Measurements from ENCODE around the gene TMEM191B.
"Not testable (repeated sequence)": the region's sequence is repeated elsewhere in the genome, so short reads cannot be mapped to it uniquely, and the experiment has no call there.

The TMEM191B gene

DNA sequence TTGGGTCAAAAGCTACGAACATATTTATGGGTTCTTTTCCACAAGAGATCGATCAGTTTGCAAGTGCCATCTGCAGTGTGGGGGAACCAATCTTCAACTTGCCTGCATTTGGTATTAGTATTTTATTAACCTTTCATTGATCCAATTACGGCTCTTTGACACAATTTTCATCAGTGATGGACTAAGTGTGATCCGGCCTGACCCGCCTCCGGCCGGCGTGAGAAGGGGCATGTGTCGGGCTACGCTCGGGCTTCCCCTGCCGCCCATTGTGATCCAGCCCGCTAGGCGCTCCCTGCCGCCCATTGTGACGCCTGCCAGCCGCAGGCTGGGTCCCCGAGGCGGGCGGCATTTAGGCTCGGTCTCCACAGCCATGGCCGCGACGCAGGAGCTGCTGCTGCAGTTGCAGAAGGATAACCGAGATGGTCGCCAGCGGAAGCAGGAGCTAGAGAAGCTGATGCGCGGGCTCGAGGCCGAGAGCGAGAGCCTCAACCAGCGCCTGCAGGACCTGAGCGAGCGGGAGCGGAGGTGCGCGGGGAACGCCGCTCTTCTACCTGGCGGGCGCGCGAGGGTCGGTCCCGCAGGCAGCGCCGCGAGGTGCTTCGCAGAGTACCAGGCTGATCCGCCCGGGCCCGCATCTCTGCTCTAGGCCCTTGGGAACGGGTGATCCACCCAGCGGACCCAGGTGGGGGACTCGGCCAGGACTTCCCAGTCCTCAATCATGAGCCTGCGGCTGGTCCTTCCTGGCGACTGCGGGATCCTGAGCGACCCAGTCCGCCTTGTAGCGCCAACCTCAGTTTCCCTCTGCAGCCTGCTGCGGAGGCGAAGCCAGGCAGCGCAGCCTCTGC lies at the start of gene TMEM191B:
Gene TMEM191B, plus strand, starts transcription at position 51 of the 845 bp plus-strand sequence. Its CDS starts 179 bp downstream, at position 230.
- not testable (repeated sequence) for DNase-seq

DNA sequence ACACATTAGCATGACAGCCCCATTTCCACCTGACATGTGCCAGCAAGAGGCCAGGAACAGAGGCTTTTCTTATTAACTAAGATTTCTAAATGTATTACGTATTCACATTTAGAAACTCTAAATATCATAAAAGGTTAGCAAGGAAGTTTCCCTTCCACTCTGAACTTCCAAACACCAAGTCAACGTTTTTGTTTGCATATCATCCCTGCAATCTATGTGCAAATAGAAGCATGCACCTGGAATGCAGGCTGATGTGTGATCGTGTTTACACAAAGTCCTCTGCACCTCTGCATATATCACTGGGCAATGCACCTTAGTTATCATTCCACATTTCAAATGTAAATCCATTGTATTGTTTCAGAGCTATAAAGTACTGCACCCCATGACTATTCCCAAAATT lies 31.4 kb upstream of the TMEM191B start:
- DNase-seq, result not testable (repeated sequence)

DNA sequence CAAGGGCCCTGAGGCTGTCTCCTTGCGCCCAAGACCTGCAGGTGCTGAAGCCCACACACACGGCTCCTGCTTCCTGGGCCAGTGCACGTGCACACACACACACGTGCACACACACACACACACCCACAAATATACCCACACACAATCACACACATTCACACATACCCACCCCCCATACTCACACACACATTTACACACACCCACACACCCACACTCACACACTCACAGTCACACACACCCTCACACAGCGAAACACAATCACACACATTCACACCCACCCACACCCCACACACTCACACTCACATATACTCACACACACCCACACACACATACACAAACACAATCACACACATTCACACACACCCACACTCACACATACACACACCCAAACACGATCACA lies 16.3 kb upstream of the TMEM191B start:
- DNase-seq, result not testable (repeated sequence)

DNA sequence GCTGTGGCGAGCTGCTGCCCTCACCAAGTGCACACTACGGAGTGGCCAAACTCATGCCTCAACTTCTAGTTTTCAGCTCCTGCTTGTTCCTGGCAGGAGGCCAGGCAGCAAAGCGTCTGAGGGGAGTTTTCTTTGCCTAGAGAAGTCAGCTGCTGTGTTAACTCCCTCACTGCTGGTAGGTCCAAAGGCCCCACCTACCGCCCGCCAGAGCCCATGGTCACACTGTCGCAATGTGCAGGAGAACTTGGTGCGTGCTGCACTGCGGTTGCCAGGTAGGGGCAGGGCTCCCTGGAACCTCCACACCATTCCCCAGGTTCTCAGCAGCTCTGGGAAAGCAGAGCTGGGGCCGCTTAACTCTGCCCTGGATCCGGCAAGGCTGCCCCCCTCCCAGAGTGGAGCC lies 15.2 kb upstream of the TMEM191B start:
- DNase-seq, result not testable (repeated sequence)

DNA sequence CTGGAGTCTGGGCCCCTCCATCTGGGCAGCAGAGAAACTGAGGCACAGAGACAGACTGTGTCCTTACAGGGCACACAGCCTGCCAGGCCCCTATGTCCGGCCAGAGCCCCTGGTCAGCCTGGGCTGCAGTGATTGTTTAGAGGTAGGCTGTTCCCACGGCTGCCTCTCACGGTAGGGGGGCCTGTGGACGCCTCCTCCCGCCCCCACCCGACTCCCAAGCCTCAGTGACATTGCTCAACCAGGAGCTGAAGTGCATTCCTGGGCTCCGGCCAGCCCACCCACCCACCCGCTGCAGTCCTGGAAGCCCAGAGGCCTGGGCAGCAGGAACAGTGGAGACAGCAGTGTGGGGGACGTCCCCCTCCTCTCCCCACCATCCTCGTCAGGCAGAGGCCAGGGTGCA lies 14.1 kb upstream of the TMEM191B start:
- not testable (repeated sequence) for DNase-seq

- DNase-seq, result not testable (repeated sequence)
These were observed 9.5 kb upstream of the TMEM191B start, which contains the start of gene GGTLC3 for GRCh38 chr22:18518061-18518460. TSS of gene GGTLC3 (minus strand) at chr22:18518161. CDS start at chr22:18517897, 264 bp downstream.

DNA sequence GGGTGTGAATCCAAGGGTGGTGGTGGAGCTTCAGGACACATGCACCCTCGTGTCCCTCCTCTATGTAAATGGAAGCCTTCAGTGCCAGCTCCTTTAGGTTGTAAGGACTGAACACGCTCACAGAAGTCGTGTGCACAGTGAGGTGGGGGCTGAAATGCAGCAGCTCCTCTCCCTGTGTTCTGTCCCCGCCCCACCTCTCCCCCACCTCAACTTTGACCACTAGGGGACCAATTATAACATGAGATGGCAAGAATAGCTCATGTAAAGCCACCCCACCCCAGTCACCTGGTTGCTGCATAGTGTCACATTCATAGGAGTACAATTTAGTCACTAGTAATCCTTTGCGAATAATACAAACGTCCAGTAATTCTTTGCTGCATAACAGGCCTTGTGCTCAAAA lies 4.8 kb upstream of the TMEM191B start:
- not testable (repeated sequence) for DNase-seq

- DNase-seq, result not testable (repeated sequence)
These were observed 4.3 kb upstream of the TMEM191B start for GRCh38 chr22:18523328-18523727.

DNA sequence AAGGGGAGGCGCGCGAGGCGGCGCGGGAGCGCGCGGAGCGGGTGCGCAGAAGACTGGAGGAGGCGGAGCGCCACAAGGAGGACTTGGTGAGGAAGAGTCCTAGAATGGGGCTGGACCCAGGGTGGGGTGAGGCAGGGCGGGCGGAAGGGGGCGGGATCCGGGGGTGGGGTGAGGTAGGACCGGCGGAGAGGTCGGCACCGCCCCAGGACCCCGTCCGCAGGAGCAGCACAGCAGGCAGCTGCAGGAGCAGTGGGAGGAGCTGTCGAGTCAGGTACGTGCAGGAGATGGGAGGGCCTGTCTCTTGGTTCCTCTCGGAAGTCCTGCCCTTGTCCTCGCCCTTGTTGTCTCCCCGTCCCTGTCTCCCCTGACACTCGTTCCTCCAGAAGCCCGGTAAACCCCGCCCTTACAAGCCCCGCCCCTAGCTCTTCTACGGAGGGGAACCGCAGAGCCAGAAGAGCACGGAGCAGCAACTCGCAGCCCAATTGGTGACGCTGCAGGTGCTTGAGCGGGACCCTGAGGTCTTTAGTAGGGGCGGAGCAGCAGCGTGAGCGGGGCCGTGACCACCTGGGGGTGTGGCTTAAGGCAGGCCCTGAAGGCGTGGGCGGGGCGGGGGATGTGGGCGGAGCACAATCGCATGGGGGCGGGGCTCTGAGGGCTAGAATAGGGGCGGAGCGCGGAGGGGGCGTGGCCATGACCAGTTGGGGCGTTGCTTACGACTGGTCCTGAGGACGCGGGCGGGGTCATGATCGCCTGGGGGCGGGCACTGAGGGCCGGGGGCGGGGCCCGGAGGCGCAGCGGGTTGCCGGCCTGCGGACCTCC lies 1.2 kb downstream of the TMEM191B start:
- DNase-seq, result not testable (repeated sequence)

DNA sequence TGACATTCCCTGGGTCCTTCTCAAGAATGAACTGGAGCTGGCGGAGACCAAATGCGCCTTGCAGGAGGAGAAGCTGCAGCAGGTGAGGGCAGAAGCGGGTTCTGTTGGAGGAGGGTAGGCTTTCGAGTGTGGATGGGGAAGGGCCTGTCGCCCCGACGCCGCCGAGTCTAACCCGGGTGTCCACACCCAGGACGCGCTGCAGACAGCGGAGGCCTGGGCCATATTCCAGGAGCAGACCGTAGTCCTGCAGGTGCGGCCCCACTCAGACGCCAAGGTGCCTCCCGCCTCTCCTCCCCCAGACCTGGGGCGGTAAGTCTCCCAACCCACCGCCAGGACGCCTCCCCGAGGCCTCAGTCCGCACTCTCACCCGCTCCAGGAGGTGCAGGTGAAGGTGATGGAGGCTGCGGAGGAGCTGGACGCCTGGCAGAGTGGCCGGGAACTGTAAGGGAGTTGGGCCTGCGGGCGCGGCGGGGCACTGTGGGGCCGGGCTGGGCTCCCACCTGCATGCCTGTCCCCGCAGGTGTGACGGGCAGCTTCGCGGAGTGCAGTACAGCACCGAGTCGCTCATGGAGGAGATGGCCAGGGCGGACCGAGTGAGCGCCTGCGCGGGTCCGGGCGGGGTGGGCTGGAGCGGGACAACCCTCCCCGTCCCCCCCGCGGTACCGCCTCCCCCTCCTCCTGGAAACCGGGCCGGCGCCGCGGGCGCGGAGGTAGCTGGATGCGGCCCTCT lies 2.0 kb downstream of the TMEM191B start:
- not testable (repeated sequence) for DNase-seq

DNA sequence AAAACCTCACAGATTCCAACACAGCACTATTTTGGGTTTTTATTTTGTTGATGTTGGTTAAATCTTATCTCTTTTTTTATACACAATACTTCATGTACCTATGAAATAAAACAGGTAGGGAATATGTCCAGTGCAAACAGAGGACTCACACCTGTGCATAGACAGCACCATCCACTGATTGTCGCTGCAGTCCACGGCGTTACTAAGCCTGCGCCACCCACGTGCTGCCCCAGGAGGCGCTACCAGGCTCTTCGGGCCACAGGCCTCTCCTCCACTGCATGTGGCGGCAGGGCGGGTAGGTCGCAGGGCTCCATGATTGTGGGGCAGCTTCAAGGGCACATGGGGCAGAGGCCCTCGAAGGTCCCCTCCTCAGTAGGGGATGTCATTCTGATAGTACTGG lies 6.0 kb downstream of the TMEM191B start:
- not testable (repeated sequence) for DNase-seq

DNA sequence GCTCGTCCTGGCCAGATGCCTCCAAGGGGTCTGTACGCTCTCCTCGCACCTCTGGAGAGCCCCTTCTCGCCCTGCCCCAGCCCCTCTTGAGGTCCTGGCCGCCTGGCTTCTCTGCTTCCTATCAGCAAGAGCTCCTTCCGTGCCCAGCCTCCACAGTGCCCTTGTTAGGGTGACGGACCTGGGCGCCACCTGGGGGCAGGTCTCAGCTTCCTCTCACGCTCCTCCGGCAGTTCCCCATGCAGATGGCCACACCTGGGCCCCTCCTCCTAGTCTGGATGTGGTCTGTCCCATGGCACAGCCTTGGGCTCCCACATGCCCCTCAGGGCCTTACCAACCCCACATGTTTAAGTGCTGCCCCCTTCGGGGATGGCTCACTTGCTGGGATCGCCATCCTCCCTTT lies 6.7 kb downstream of the TMEM191B start:
- DNase-seq, result not testable (repeated sequence)

GRCh38 chr22:18539994-18540393 lies 12.4 kb downstream of the TMEM191B start:
- DNase-seq, result not testable (repeated sequence)

DNA sequence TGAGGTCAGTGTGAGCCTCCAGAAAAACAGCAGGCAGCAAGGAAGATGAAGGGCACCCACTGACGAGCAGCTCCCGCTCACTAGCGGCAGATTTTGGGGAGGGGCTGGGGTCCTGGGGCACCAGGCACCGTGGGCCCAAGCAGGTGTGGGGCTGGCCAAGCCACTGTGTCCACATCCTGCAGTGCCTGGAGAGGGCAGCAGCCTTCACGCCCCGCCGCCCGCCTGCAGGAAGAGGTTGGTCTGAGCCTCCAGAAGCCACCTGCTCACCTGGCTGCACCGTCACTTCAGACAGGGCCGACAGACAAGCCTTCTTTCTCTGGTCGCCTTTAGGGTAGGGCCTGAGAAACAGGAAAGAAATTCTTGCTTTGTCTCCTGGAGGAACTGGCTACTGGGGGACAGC lies 15.8 kb downstream of the TMEM191B start:
- DNase-seq, result not testable (repeated sequence)

DNA sequence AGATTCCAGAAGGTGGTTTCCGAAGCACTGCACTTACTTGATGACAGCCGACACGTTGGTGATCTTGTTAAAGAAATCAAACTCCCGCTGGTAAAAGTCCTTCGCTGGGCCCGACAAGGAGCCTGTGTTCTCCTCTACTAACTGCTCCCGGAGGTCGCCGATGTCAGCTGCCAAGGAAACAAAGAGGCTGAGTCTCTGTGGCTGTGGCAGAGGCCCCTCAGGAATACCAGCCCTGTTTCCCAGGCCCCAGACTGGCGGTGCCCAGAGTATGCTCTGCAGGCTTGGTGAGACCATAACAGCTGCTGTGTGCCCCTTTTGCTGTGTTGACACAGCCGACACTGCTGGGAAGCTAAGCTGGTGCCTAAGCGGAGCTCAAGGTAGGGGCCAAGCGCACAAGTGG lies 17.0 kb downstream of the TMEM191B start:
- not testable (repeated sequence) for DNase-seq

DNA sequence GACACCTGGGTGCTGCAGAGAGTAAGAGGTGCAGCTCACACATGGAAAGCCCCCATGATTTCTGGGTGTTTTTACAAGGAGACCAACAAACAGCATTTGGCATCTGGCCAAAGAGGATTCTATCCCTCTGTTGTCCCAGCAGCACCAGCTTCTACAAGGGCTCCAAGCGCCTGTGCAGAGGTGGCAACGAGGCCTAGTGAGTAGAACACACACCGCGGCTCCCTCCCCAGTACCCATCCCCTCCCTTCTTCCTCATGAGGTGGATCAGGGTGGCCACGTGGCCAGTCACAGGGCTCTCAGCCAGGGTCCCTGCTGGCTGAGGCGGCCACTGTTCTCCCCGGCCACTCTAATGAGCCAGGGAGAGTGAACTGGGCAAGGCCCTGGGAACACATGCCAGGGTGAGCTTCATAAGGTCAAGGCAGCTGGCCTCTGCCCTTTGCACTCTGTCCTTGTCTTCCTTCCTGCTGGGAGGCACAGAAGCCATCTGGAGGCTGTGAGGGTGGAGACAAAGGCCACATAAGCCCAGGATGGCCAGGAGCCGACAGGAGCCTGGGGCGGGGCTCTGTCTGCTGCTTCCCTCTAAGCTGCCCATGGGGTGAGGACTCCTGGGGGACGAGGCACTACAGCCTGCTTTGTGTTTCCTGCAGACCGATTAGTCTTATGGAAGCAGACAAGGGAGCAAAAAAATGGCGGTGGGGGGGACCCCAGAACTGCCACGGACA lies 22.0 kb downstream of the TMEM191B start:
- DNase-seq, result not testable (repeated sequence)

DNA sequence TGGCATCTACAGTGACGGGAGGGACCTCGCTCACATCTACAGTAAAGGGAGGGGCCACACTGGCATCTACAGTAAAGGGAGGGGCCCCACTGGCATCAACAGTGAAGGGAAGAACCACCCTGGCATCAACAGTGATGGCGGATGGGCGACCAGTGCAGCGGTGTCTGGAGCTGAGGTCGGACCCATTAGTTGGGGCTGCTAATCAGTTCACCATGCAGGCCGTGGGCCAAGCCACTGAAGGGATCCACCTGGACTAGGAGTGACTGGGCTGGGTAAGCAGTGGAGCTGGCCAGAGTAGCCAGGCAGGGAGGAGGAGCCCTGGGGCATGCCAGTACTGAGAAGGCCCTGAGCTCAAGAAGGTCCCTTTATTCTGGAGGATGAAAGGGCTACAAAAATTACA lies 23.4 kb downstream of the TMEM191B start:
- not testable (repeated sequence) for DNase-seq

DNA sequence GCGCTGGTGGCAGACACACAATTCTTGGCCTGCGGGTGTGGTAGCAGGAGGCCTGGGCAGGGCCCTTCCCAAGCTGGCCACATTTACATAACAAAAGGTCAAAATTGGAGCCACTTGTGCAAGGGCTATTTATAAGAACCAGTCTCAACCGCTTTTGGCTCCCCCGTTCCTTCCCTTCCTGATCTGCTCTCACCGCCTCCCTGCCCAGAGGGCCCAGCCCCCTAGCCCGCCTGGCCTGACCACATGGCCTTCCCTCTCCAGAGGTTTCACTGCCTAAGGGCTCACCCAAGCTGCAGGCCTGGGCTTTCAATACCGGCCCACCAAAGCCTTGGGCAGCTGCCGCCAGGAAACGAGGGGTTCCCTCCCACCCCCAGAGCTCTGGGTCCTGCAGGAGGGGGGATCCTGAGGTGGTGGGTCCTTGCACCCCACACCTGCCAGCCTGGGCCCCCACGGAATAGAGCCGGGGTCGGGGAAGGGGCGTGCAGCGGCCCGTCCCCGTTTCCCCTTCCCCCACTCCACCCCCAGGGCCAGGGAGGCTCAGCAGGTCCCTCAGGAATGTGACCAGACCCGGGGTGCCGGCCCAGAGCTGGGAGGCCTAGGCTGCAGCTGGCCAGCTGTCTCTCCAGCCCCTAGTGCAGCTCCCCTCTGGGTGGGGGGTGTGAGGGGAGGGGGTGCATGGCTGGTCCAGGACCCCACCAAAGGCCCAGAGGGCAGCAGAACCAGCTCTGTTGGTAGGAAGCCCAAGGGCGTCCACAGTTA lies 25.4 kb downstream of the TMEM191B start:
- not testable (repeated sequence) for DNase-seq

DNA sequence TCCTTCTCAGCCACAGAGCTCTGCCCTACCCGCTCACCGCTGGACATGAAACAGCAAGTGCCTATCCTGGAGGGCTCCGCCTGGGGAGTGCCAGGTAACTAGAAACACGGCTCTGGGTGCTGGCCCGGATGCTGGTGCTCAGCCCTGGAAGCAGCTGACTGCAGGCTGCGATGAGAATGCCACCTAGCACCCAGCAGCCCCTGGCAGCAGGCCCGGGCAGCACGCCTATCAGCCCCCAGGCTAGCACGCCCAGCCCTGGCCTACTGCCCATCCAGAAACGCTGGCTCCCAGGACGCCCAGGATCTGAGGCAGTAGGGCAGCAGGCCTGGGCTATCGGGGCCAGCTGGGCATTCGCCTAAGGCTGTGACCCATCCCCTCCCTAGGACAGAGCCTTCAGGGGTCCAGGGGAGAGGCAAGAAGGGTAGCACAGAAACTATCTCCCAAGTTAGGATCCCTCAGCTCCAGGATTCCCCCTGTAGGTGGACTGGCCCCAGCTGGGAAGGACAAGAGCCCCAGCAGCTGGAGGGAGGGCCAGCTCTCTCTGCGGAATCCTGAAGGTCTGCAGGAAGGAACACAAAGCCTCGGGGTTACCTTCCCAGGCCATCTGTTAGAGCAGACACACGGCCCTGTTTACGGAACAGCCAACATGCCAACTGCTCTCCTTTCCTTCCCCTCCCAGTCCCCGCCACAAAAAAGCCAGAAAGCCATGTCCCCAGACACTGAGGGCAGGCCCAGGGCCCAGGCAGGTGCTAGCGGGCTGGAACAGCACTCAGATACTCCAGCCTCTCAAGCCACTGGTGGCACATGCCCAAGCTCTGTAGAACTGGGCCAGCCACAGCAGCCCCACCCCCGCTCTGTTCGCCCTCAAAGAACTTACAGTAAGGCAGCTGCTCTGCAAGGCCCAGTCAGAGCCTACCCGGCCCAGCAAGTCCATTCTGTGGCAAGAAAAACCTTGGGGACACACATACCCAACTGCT lies 27.0 kb downstream of the TMEM191B start:
- DNase-seq, result not testable (repeated sequence)

- DNase-seq, result not testable (repeated sequence)
These were observed 30.9 kb downstream of the TMEM191B start for GRCh38 chr22:18558516-18558915.
